ENCODE results near the gene HARBI1.

The HARBI1 gene

DNA sequence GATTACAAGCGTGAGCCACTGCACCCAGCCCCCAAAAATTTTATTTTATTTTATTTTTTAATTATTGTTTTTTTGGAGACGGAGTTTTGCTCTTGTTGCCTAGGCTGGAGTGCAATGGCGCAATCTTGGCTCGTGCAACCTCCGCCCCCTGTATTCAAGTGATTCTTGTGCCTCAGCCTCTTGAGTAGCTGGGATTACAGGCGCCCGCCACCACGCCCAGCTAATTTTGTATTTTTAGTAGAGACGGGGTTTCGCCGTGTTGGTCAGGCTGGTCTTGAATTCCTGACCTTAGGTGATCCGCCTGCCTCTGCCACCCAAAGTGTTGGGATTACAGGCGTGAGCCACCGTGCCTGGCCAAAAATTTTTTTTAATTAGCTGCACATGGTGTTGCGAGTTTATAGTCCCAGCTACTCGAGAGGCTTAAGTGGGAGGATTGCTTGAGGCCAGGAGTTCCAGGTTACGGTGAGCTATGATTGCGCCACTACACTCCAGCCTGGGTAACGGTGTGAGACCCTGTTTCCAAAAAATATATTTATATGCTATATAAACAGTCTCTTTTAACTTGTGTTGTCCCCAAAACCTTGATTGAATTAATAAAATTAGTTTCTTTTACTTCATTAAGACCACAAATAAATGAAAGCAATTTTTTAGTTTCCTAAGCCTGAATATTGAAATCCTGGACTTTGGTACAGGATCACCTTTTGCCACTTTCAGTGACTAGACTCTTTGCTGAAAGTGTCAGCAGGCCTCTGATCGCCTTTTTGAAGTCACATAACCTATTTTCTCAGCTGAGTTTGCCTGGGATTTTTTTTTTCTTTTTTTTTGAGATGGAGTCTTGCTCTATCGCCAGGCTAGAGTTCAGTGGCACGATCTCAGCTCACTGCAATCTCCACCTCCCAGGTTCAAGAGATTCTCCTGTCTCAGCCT lies 16.5 kb upstream of the HARBI1 start:
- DNase-seq, result no peak

DNA sequence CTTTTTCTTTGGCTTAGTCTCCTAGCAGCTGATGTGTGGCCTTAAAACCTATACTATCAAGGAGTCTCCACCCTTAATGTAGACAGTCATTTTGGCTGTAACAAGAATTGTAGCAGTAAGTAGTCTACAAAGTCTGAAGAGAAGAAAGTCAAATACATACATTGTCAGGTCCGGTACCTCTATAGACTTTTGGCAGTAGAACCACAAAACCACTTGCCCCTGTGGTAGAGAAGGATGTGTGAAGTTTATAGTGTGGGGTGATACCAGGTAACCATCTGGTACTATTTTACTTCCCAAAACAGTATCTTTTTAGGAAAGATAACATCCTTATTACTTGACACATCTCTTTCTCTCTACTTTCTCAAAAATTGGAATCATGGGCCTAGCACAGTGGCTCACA lies 15.5 kb upstream of the HARBI1 start:
- no peak for DNase-seq

DNA sequence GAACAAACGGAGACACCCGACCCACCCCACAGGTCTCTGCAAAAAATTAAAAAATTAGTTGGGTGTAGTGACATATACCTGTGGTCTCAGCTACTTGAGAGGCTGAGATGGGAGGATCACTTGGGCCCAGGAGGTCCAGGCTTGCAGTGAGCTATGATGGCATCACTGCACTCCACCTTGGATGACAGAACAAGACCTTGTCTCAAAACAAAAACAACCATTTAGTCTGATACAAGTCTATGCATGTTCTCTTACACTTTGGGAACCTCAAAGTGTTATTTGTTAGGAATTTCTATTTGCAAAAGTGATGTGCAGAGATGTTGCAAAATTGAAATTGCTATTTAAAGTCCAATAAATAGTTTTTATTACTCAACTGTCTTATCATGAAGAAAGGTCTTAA lies 14.6 kb upstream of the HARBI1 start:
- no peak for DNase-seq

DNA sequence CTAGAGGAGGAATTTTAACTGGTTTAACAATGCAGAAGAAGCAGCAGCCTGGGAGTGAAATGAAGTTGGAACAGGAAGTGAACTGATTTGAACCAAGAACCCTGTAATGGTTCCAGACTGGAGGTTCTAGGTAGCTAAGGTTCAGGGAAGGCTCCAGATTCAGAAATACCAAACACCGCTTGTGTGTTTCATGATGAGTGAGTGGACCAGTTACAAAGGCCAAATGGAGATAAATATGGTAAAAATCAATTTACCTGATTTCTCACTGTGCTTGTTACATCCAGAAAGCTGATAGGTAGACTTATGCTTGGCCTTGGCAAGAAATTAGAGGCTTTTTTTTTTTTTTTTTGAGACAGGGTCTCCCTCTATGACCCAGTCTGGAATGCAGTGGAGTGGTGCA lies 13.2 kb upstream of the HARBI1 start:
- no peak for DNase-seq

DNA sequence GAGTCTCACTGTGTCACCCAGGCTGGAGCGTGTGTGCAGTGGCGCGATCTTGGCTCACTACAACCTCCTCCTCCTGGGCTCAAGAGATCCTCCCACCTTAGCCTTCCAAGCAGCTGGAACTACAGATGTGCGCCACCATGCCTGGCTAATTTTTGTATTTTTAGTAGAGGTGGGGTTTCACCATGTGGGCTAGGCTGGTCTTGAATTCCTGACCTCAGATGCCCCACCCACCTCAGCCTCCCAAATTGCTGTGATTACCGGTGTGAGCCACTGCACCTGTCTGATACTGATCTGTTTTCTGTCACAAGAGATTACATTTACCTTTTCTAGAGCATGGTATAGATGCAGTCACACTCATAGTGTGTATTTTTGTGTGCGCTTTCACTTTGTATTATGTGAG lies 11.9 kb upstream of the HARBI1 start:
- DNase-seq, result no peak

DNA sequence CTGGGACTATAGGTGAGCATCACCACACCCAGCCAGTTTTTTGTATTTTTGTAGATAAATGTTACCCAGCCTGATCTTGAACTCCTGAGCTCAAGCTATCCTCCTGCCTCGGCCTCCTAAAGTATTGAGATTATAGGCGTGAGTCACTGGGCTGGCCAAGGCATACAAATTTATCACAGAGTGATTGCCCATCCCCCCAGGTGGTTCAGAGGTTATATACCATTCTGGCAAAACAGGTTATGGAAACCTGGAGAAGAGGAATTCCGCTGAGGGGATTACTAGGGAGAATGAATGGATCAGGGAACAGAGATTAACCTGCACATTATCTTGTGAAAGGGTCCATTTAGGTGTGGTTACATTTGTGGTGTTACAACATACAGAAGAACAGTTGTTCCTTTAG lies 8.4 kb upstream of the HARBI1 start:
- DNase-seq, result no peak

DNA sequence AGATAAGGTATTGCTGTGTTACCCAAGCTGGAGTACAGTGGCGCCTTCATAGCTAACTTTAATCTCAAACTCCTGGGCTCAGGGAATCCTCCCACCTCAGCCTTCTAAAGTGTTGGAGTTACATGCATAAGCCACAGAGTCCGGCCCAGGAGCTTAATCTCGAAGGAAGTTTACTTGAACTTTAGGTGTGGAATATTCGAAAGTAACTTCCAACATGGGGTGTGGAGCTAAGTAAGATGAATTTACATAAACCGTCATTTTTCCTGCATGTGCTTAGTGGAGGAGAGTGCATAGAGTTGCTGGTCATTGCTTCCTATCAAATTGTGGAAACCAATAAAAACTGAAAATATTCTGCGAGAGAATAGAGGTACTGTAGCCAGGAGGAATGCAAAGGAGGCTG lies 1.8 kb upstream of the HARBI1 start:
- DNase-seq, result no peak

DNA sequence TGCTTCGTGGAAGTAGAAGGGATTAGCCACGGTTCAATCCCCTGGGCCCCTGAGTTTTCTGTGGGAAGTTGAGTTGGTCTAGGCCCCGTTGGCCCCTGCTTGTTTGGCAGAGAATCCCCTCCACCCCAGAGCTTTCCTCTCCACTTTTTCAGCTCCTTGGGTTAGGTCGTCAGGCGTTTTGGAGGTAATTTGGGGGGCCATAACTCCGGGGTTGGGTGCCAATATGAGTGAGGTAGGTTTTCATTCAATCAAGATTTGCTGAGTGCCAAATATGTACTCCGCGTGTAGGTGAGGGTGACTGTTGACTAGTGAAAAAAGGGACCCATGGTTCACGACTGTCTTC lies 916 bp upstream of the HARBI1 start:
- no peak for DNase-seq

DNA sequence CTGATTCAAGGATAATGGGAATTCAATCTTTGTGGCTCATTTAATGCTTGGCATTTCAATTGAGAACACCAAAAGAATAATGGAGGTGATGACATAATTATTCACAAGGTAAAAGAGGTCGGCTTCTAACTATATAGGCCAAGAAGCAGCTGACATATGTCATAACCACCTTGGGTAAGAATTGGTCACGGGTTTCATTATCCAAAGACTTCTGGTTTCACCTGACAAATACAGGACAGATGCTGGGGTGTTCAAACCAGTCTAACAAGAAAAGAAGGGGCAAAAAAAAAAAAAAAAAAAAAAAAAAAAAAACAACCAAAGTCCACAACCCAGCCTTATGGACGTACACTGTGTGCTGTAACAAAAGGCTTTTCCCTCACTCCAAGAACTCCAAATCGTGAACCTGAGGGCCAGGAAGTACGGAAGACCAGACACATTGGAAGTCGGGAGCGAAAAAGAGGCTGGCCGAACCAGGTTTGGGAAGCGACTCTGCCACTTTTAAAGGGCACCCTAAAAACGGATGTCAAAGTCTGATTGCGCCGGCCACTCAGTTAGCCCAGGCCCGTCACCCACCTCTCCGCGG lies 385 bp downstream of the HARBI1 start:
- no peak for DNase-seq

DNA sequence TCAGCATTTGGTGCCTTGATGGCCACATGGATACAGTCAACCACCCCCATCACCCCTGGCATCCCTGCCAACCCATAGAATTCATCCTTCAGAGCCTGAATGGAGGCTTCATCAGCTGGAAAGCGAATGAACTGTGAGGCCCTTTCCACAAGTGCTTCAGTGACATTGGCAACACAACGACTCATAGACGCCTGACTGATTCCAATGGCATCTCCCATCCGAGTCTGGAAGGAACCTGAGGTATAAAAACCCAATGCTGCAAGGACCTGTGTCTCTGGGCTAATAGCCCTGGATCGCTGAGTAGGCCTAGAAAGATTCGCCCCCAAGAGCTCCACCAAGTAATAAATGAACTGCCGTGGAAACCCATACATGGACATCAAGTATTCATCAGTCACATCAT lies 1.3 kb downstream of the HARBI1 start:
- DNase-seq, result no peak

DNA sequence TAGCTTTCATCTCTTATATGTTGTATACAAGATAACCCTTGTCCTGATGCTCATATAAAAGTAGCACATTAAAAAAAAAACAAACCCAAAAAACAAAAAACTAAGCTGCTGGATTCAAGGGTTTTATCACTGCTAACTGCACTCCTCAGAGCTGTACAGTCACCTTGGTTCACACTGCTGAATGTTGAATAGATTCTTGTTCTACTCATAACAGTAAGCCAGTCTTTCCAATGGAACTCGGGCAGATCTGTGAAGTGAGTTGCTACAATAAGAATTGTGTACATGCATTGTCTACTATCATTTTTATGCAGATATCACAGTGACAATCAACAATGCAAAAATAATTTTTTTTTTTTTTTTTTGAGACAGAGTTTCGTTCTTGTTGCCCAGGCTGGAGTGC lies 4.7 kb downstream of the HARBI1 start:
- no peak for DNase-seq

DNA sequence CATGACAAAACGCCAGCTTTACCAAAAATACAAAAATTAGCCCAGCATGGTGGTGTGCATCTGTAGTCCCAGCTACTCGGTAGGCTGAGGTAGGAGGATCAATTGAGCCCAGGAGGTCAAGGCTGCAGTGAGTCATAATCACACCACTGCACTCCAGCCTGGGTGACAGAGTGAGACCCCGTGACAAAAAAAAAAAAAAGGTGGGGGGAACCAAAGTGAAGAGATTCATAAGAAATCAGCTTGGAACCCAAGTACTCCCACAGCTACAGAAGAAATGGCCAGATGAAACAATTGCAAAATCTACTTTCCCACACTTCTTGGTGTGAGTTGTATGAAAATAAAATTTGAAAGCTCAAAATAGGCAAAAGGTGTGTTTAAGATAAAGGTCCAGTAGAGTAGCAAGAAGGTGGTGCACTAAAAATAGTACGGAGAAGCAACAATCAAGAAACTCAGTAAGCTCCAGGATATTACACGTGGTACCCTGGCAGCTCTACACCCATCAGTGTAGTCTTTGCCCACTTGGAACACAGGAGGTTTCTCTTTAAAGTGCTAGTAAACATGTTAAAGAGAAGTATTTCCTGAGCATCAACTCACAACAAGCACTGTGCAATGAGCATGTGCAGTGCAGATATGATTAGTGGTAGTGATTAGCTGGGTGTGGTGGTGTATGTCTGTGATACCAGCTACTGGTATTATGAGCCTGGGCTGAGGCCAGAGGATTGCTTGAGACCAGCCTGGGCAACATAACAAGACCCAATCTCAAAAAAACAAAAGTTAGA lies 5.3 kb downstream of the HARBI1 start:
- DNase-seq, result no peak

DNA sequence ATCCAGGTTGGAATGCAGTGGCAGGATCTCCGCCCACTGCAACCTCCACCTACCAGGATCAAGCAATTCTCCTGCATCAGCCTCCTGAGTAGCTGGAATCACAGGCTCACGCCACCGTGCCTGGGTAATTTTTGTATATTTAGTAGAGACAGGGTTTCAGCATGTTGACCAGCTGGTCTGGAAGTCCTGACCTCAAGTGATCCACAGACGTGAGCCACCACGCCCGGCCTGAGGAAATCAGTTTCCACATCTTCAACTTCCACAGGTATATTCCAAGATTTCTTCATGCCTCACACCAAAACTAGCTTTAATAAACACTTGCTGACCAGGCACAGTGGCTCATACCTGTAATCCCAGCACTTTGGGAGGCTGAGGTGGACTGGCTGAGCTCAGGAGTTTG lies 7.6 kb downstream of the HARBI1 start:
- DNase-seq, result no peak

DNA sequence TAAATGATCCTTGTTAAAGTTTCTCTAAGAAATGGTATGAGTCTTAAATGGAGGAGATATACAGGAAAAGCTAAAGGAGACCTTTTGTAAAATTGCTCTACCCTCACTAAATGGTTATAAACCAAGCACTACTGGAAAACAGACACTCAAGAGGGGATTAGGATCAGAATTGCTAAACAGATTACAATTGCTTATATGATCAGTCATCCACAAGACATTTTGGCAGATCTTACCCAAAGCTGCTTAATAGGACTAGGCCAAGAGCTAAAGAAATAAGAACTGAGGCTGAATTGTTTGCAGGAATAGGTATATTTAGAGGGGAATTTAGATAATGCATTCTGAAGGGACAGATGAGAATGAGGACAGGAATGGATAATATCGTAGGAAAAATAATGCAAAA lies 9.5 kb downstream of the HARBI1 start:
- no peak for DNase-seq

DNA sequence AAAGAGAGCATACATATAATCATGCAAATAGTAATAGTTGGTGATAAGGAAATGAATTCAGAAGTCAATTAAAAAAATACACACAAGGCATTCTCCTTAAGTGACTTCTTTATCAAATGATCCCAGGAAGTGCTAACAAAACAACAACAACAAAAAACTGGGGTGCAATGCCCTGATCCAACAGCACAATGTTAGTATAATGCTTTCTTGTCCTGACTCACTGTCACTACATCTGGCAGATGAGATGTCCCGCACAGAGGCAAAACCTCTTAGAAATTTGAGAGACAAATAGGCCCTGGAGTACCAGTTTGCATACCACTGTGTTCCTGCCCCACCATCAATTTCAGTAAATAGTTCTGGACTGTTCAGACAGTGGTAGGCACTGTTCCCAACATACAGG lies 12.2 kb downstream of the HARBI1 start:
- no peak for DNase-seq

DNA sequence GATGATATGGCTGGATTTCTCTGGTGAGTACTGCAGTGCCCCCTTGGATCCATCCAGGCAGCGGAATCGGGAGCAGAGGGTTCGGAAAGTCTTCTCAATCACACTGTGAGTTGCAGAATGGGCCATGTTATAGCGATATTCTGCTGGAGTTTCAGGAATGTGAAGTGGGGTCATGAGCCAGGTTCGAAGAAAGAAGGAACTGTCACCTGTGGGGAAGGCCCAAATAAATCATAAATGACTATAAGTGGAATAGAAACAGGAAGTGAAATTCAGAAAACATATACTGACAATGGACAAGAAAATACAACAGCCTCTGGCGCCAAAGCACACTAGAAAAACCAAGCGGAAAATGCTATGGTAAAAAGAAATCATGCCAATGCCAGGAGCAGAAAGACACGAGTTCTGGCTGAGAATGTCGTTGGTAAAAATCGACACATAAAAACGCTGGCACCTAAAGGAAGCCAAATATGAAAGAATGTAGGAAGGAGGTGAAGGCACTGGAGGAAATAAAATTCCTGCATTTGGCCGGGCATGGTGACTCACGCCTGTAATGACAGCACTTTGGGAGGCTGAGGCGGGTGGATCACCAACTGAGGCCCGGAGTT lies 13.2 kb downstream of the HARBI1 start:
- DNase-seq, result no peak

DNA sequence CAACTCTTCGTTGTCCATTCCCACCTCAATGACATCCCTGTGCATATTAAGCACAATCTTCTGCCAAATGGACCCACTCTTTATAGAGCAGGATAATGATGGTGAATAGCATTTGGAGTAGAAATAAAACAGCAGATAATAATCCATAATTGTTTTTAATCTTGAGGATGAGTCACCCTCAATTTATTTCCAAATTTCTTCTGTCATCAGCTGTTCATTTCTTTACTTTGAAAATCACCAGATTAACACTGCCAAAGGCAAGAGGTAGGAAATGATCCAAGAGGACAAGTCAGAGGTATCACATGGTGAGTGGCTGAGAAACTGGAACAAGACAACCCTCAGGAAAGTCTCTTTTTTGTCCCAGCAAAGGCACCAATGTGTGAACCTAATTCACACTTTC lies 15.9 kb downstream of the HARBI1 start:
- no peak for DNase-seq

DNA sequence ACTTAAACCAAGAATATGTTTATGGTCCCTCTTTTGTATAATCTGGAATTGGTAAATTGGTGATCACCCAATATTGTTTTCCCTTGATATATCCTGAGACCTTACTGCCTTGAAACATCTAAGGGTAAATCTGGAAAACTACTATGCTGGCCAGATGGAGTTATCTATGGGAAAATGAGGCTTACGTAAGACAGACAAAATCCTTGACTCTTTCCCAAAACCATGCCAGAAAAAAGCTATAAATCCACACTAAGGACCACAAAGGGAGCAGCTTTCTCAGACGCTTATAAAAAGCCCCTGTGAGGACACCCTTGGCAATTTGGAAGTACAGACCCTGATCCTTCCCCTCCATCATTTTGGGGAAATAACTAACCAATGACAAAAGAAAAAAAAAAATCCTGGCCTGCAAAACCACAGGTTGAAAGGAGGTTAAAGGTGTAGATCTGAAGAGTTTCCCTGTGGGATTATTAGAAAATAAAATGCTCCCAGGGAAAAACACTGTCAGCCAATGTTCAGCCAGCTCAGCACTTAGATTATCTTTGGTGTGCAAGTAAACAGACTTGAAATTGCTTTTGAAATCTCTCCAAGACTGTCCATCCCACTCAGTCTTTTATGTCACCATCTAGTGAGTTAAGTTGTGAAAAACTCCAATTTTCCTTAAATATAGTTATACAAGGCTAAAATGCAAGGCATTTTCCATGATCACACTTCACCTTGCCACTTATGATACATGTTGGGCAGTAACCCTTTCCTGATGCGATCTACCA lies 16.6 kb downstream of the HARBI1 start:
- DNase-seq, result no peak

DNA sequence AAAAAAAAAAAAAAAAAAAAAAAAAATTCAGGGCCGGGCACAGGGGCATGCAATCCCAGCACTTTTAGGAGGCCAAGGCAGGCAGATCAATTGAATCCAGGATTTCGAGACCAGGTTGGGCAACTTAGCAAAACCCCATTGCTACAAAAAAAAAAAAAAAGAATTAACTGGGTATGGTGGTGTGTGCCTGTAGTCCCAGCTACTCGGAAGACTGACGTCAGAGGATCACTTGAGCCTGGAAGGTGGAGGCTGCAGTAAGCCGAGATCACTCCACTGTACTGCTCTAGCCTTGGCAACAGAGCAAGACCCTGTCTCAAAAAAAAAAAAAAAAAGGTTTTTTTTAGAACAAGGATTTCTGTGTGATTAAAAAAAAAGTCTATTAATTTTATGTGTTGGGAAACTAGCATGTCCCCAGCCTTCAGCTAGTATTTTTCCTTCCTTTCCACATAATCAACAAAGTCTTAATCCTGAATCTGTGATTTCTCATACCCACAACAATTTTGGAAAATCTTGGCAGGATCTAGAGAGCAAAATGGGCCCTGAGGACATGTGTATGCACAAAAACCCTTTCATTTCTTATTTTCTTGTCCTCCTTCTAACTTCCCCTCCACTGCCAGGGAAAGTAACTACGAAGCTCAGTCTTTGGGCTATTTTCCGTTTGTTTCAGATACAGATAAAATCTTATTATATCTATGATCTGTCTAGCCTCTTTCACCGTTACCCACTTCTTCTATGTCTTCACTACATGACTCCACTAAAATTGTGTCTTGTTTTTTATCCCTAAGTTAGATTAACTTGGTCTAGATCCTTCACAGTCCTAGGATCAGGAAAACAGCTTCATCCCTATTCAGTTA lies 17.5 kb downstream of the HARBI1 start:
- no peak for DNase-seq

DNA sequence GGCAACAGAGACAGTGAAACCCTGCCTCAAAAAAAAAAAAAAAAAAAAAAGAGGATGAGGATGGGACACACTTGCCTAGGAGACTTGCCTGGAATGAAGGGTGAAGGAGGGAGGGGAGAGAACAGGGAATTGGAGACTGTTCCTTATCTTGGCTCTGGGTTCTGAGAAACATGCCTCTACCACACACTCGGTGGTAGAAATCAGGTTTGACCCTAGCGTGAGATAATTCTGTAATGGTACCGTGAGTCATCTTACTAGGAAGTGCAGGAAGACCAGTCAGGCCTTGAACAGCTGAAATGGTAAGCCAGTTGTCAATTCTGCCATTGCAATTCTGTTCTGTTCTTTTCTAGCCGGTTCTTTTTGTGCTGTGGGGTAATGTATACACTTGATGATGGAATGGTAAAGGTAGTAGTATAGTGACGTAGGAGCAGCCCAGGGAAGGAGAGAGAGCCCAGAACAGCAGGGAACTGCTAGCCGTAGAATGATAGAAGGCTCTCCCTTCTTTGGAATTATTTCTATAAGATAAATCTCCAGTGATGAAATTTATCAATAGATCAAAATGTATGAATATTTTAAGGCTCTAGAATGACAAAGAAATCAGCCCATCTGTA lies 19.3 kb downstream of the HARBI1 start:
- DNase-seq, result no peak

DNA sequence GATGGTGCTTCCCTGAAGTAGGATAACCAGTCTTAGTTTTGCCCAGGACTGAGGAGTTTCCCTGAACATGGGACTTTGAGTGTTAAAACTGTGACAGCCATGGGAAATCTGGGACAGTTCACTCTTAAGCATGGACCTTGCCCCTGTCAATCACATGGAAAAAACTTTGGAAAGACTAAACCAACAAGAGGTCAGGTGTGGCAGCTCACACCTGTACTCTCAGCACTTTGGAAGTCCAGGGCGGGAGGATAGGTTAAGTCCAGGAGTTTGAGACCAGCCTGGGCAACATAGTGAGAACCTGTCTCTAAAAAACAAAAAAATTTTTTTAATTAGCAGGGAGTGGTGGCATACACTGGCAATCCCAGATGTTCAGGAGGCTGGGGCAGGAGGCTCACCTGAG lies 19.9 kb downstream of the HARBI1 start:
- no peak for DNase-seq
